Gastroesophageal sphincter (tissue), 3 donors: ENCODE data around the gene TGFBR2.

Source experiments
- POLR2AphosphoS5 ChIP-seq: sonication (generic); formaldehyde crosslinking; IDR thresholded peaks from one replicate; pipeline ENCODE4 v1.6.1; 2017; ENCODE audit warnings: antibody characterized with exemption
- TF ChIP-seq, protein P1 (sequence below), 4 experiments: fragments of 200-600 bp in 2 of 4; fragments of 450-650 bp in 2 of 4; sonication (generic) in 1 of 4; IDR thresholded peaks; one replicate each; pipeline ENCODE4 v1.5.1; 2017 to 2019; ENCODE audit warnings: antibody characterized with exemption in 4 of 4, mild to moderate bottlenecking in 2 of 4, moderate library complexity in 2 of 4

DNA sequence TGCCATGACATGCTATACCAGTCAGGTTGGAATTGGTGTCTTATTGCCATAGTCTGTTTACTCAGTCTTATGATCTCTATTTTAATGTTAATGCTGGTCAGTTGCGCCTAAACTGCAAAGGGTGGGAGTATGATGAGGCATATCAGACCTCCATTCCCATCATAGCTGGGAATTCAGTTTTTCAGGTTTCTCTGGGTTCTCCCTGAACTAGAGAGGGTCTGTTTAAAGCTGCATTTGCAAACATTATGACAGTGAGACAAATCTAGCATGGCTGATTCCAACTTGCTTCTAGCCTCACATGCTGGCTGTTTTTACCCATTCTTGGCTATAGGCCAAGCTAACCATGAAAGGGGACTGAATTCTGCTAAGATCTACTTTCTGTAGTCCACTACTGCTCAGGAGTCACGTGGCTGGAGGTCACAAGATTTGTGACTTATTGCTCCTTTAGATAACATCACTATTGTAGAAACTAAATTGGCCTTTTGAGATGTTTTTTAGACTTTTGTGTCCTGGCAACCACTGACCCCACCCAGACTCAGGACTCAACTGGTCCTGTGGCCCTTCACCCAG, 96.5 kb downstream of the TGFBR2 start:
- TF ChIP-seq, protein P1, sequence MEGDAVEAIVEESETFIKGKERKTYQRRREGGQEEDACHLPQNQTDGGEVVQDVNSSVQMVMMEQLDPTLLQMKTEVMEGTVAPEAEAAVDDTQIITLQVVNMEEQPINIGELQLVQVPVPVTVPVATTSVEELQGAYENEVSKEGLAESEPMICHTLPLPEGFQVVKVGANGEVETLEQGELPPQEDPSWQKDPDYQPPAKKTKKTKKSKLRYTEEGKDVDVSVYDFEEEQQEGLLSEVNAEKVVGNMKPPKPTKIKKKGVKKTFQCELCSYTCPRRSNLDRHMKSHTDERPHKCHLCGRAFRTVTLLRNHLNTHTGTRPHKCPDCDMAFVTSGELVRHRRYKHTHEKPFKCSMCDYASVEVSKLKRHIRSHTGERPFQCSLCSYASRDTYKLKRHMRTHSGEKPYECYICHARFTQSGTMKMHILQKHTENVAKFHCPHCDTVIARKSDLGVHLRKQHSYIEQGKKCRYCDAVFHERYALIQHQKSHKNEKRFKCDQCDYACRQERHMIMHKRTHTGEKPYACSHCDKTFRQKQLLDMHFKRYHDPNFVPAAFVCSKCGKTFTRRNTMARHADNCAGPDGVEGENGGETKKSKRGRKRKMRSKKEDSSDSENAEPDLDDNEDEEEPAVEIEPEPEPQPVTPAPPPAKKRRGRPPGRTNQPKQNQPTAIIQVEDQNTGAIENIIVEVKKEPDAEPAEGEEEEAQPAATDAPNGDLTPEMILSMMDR (IDR thresholded peaks at IDR 0.05), result no peak
- TF ChIP-seq POLR2AphosphoS5, result no peak
